Measurements from ENCODE around the gene HERC3.

Gene HERC3

DNA sequence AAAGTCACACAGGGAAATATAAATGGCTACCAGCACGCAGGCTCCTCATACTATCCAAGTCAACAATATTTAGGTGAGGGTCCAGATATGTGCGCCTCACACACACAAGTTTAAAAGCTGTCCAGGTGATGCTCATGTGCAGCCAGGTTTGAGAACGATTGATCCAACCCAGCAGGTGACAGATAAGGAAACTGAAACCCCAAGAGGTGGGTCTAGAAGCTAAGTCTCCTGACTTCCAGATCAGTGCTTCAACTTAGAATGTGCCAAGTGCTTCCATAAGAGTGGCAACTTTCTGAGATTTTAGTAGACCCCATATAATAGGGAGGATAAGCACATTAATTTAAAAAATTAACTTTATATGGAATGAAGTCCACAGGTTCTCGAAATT, 159.8 kb downstream of the HERC3 start:
- DNase-seq: no peak

DNA sequence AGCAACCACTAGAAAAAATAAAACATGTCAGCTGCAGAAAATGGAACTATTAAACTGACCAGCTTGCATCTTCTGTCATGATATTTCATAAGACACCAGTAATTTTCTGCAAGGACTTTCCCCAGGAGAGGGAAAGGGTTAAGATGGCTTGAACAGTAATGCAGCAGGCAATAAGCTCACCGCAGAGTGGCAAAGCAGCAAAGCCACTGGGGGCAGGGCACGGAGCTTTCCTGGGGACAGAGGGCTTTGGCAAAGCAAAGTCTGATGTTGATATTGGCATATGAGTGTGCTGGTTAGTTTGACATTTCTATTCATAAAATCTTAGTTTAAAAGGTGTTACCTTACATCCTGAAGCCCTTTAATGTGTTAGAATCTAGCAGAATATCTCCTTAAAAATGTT, 160.5 kb downstream of the HERC3 start:
- DNase-seq: no peak

DNA sequence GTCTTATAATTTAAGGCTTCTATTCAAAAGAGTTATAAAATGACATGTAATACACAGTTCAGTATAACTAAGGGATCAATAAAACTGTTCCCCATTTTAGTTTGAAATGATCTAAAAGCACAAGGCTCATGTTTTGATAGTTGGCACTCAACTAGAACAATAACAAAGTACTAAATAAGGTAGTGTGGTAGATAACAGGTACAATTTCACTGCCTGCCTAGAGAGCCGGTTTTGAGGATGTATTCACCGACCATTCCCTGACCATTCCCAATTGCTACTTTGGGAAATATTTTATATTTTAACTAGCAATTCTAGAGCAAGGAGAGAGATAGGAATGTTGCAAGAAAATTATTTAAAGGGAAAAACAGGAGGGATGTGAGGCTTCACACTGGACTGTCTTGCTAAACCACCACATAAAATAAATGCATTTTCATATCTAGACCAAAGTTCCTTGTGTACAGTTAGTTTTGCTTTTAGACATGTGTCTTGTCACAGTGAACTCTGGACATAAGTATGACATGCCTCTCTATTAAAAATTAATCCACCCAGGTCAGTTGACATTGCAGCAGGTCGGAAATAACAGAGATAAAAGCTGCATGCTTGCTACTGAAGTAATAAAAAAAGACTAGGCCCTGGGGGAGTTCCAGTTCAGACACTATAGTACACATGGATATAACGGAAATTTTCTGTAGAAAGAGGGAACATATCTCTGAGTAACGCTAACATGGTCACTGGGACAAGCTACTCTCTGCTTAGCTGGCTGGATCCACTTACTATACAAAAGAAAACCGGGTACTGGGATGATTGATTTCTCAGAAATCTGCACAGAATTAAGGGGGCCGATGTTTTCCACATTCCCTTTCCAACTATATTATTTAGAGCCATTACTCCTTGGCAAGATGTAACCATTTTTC, 161.6 kb downstream of the HERC3 start:
- DNase-seq: no peak

DNA sequence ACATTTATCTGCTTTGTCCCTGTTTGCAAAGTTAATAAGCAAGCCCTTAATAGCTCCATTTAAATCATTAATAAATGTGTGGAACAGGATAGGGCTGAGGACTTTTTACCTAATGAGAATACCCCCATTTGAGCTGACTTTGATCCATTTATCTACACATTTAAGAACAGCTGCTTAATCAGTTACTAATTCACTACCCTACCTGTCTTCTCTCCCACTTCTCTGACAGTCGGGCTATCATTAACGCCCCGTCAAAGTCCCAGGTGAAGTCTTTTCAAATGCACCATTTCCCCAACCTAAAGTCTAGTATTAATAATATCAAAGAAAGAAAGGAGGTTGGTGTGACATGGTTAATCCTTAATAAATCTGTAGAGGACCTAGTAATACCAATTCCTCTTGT, 162.5 kb downstream of the HERC3 start:
- no peak for DNase-seq

DNA sequence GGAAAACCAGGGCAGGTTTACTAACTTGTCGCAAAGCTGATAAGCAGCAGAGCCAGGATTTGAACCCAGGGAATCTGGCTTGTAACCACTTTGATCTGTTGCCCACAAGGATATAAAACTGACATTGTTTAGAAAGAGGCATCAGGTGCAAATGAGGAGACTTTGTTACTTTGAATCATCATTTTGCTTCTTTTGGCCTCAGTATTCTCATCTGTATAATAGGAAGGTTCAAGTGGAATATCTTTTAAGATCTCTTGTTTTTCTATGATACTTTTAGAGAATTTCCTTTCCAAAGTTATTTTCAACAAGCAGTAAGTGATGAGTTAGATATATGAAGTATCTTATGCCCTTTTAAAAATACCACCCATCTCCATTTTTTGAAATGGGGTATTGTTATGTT, 163.2 kb downstream of the HERC3 start:
- DNase-seq: no peak

DNA sequence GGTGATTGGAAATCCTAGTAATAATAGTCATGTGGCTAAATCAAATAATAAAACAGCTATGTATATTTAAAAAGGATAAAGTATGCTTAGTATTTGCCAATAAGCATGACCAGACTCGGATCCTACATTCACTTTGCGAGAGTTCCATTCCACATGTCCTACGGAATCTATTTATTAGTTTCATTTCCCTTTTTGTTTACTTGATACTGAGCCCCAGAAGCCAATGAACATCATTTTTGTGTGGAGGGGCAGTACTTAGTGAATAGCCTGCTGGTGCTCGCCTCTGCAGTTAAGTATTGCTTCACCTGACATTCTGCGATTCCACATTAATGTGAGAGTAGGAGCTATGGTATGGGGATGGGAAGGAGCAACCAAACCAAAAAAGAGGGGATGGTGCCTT, 163.9 kb downstream of the HERC3 start:
- no peak for DNase-seq

DNA sequence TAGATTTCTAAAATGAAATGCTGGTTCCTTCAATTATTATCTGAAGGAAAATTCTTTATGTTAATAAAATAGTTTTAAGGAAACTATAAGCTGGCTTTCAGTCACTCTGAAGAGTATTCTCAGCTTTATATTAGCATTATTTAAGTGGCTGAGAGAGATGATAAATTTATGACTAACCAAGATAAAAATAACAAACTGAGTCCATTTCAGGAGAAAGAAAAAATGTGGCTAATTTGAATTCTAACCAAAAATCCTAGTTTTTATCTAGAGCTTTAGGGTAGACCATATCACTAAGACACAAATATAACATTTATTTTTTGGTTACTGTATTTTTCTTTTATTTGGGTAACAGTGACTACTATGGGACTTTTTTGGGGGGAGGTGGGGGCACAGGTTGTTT, 164.8 kb downstream of the HERC3 start:
- DNase-seq: no peak

DNA sequence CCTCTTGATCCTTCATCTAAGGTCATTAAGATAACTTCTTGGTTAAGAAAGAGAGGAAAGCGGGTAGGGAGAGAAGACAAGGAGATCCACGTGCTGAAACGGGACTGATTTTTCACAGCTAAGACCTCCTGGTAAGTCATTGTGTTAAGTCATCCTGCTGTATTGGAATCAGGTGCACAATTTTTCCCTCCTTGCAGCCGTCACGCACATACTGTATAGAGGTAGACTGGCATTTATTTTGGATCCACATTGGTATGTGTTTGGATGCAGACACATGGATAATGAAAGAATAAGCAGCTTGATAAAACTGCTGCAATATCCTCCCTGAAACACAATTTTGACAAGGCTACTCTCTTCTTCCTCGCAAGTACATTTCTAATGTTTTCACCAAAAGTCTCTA, 165.5 kb downstream of the HERC3 start:
- DNase-seq: no peak

Data from NCI-H146 (cell line).